ENCODE data around the gene SRSF5.
A peak's percentile ranks its signal among the peaks of the same experiment; 100 is the strongest.

SRSF5 gene

DNA sequence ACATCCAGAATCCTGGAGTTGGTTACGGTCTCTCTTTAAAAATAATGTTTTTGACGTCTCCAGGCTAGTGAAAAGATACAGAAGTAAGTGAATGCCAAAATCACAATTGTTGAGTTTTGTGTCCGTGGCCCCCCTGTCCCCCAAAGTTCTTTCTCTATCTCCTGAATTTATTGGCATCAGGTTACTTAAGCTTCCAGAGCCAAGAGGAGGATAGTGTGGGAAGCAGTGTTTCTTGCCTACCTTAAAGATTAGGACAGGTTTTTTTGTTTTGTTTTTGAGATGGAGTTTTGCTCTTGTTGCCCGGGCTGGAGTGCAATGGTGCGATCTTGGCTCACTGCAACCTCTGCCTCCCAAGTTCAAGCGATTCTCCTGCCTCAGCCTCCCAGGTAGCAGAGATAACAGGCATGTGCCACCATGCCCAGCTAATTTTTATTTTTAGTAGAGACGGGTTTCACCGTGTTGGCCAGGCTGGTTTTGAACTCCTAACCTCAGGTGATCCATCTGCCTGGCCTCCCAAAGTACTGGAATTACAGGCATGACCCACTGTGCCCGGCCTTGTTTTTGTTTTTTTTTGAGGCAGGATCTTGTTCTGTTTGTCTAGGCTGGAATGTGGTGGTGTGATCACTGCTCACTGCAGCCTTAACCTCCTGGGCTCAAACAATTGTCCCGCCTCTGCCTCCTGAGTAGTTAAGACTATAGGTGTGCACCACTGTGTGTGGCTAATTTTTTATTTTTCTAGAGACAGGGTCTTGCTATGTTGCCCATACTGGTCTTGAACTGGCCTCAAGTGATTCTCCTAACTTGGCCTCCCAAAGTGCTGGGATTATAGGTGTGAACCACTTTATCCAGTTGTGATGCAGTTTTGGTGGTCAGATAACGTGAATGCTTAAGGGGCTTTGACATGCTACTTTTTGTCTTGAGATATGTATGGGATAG is 5.4 kb downstream of the SRSF5 start:
- Histone ChIP-seq H2AK5ac (ENCODE audit: low read length, severe bottlenecking) (no peak overlapping the region), H4K91ac (ENCODE audit: low read length) (no peak overlapping the region), H2BK120ac (ENCODE audit: low read depth, low read length) (no peak overlapping the region), H4K8ac (ENCODE audit: low read length) (no peak overlapping the region), H3K4me2 (ENCODE audit: low read length, poor library complexity, severe bottlenecking) (no peak overlapping the region), H3K4ac (ENCODE audit: low read depth in 1 of 2, low read length in 2 of 2) (no peak overlapping the region), H3K36me3 (ENCODE audit: control insufficient read depth in 1 of 2, insufficient read depth in 2 of 2, low read depth in 1 of 2, low read length in 2 of 2) (peaks cover 36 to 96% of the 10 kb centered on the region in 2 experiments), H2BK5ac (ENCODE audit: low read depth, low read length, poor library complexity, severe bottlenecking) (no peak overlapping the region), H2BK15ac (ENCODE audit: low read depth, poor library complexity, severe bottlenecking) (no peak overlapping the region), H3K23ac (ENCODE audit: low read length in 2 of 2) (no peak overlapping the region), H2AFZ (ENCODE audit: low read depth, low read length) (no peak overlapping the region), H3K27me3 (ENCODE audit: control insufficient read depth in 1 of 2, insufficient read depth in 1 of 2, low read length in 2 of 2) (no peaks in the 10 kb centered on the region), H3K4me1 (ENCODE audit: control insufficient read depth, insufficient read depth, low read depth, low read length) (peaks cover 10% of the 10 kb centered on the region), H3K9ac (ENCODE audit: low read length) (peak overlapping the region; percentile 4), H3K79me1 (replicated peaks; ENCODE audit: low read length, poor library complexity, severe bottlenecking) (peaks cover 28% of the 10 kb centered on the region), H3K27ac (ENCODE audit: low read length, poor library complexity, severe bottlenecking) (no peak overlapping the region), H3K18ac (ENCODE audit: low read depth in 1 of 2, low read length in 2 of 2) (no peak overlapping the region), H2BK12ac (ENCODE audit: low read length in 2 of 2) (no peak overlapping the region), H3K9me3 (ENCODE audit: control insufficient read depth, low read length) (no peaks in the 10 kb centered on the region), H3K14ac (ENCODE audit: low read length in 2 of 2) (no peak overlapping the region), H3K4me3 (ENCODE audit: insufficient read depth in 1 of 2, low read depth in 1 of 2, low read length in 2 of 2) (no peak overlapping the region)
- no peak for DNase-seq
- 96% methylated on average over 11 of the region's 11 CpGs for WGBS

DNA sequence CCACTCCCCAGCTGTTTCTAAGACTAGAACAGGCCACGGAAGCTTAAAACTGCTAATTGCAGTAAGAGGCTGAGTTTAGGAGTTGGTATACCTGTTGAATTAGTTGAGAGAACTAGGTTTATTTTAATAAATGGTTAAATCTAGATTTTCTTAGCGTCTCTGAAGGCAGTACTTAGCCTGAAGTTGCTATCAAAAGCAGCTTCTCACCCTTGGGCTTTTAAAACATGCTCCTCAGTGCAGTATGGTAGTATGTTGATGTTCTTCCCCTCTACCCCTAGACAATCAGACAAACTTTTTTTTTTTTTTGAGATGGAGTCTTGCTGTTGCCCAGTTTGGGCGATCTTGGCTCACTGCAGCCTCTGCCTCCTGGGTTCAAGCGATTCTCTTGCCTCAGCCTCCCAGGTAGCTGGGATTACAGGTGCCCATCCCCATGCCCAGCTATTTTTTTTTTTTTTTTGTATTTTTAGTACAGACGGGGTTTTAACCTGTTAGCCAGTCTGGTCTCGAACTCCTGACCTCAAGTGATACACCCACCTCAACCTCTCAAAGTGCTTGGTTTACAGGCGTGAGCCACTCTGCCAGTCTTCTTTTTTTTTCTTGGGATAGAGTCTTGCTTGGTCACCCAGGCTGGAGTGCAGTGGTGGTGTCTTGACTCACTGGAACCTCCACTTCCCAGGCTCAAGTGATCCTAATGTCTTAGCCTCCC is 6.8 kb downstream of the SRSF5 start:
- H3K4ac ChIP-seq (ENCODE audit: low read depth in 1 of 2, low read length in 2 of 2) = no peak overlapping the region

DNA sequence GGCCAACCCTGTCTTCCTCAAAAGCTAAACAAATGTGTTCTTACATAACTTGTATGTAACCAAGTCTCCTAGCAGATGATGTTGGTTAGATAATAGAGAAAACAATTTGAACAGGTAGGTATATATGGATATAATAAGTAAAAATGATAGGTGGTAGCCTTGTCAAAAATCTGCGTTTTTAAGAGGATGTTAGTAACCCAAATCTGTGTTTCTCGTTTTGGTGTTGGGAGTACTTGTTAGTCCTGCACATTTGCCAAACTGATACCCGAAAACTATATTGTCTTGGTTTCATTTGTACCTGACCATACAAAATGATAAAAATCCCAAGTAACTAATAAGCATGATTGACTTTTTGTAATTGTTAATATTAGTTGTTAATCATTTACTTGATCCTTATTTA is 8.1 kb downstream of the SRSF5 start:
- H3K79me1 ChIP-seq (replicated peaks; ENCODE audit: low read length, poor library complexity, severe bottlenecking) = peaks cover 34% of the 10 kb centered on the region
- no peak overlapping the region for H3K4me2 ChIP-seq (ENCODE audit: low read length, poor library complexity, severe bottlenecking)
- H4K8ac ChIP-seq (ENCODE audit: low read length) = no peak overlapping the region
- no peak overlapping the region for H2AFZ ChIP-seq (ENCODE audit: low read depth, low read length)
- no peak overlapping the region for H3K9ac ChIP-seq (ENCODE audit: low read length)
- no peak overlapping the region for H2BK120ac ChIP-seq (ENCODE audit: low read depth, low read length)
- H3K4me1 ChIP-seq (ENCODE audit: control insufficient read depth, insufficient read depth, low read depth, low read length) = peaks cover 4% of the 10 kb centered on the region
- H2AK5ac ChIP-seq (ENCODE audit: low read length, severe bottlenecking) = no peak overlapping the region
- H3K4ac ChIP-seq (ENCODE audit: low read depth in 1 of 2, low read length in 2 of 2) = no peak overlapping the region
- no peak overlapping the region for H3K27ac ChIP-seq (ENCODE audit: low read length, poor library complexity, severe bottlenecking)
- 97% methylated on average over 3 of the region's 3 CpGs for WGBS
- H4K91ac ChIP-seq (ENCODE audit: low read length) = no peak overlapping the region
- no peak overlapping the region for H2BK5ac ChIP-seq (ENCODE audit: low read depth, low read length, poor library complexity, severe bottlenecking)
- H3K23ac ChIP-seq (ENCODE audit: low read length in 2 of 2) = no peak overlapping the region
- no peak overlapping the region for H3K4me3 ChIP-seq (ENCODE audit: insufficient read depth in 1 of 2, low read depth in 1 of 2, low read length in 2 of 2)
- H2BK15ac ChIP-seq (ENCODE audit: low read depth, poor library complexity, severe bottlenecking) = no peak overlapping the region
- no peak overlapping the region for H3K14ac ChIP-seq (ENCODE audit: low read length in 2 of 2)
- H3K27me3 ChIP-seq (ENCODE audit: control insufficient read depth in 1 of 2, insufficient read depth in 1 of 2, low read length in 2 of 2) = no peaks in the 10 kb centered on the region
- no peak overlapping the region for H2BK12ac ChIP-seq (ENCODE audit: low read length in 2 of 2)
- no peak overlapping the region for H3K18ac ChIP-seq (ENCODE audit: low read depth in 1 of 2, low read length in 2 of 2)
- H3K9me3 ChIP-seq (ENCODE audit: control insufficient read depth, low read length) = no peaks in the 10 kb centered on the region
- H3K36me3 ChIP-seq (ENCODE audit: control insufficient read depth in 1 of 2, insufficient read depth in 2 of 2, low read depth in 1 of 2, low read length in 2 of 2) = peaks cover 36 to 99% of the 10 kb centered on the region in 2 experiments
- no peak for DNase-seq

More for the DNA sequence above, 6.8 kb downstream of the SRSF5 start:
- no peaks in the 10 kb centered on the region for H3K9me3 ChIP-seq (ENCODE audit: control insufficient read depth, low read length)
- DNase-seq = peak; percentile 41
- H2BK5ac ChIP-seq (ENCODE audit: low read depth, low read length, poor library complexity, severe bottlenecking) = no peak overlapping the region
- no peak overlapping the region for H2AK5ac ChIP-seq (ENCODE audit: low read length, severe bottlenecking)
- H3K79me1 ChIP-seq (replicated peaks; ENCODE audit: low read length, poor library complexity, severe bottlenecking) = peaks cover 34% of the 10 kb centered on the region
- H2BK120ac ChIP-seq (ENCODE audit: low read depth, low read length) = no peak overlapping the region
- peaks cover 8% of the 10 kb centered on the region for H3K4me1 ChIP-seq (ENCODE audit: control insufficient read depth, insufficient read depth, low read depth, low read length)
- 97% methylated on average over 5 of the region's 7 CpGs for WGBS
- H2BK12ac ChIP-seq (ENCODE audit: low read length in 2 of 2) = no peak overlapping the region
- H4K8ac ChIP-seq (ENCODE audit: low read length) = no peak overlapping the region
- no peak overlapping the region for H2BK15ac ChIP-seq (ENCODE audit: low read depth, poor library complexity, severe bottlenecking)
- no peak overlapping the region for H3K4me2 ChIP-seq (ENCODE audit: low read length, poor library complexity, severe bottlenecking)
- H3K9ac ChIP-seq (ENCODE audit: low read length) = no peak overlapping the region
- no peak overlapping the region for H3K14ac ChIP-seq (ENCODE audit: low read length in 2 of 2)
- no peaks in the 10 kb centered on the region for H3K27me3 ChIP-seq (ENCODE audit: control insufficient read depth in 1 of 2, insufficient read depth in 1 of 2, low read length in 2 of 2)
- no peak overlapping the region for H3K23ac ChIP-seq (ENCODE audit: low read length in 2 of 2)
- peaks cover 39 to 100% of the 10 kb centered on the region in 2 experiments for H3K36me3 ChIP-seq (ENCODE audit: control insufficient read depth in 1 of 2, insufficient read depth in 2 of 2, low read depth in 1 of 2, low read length in 2 of 2)
- H3K27ac ChIP-seq (ENCODE audit: low read length, poor library complexity, severe bottlenecking) = no peak overlapping the region
- no peak overlapping the region for H2AFZ ChIP-seq (ENCODE audit: low read depth, low read length)
- no peak overlapping the region for H4K91ac ChIP-seq (ENCODE audit: low read length)
- H3K4me3 ChIP-seq (ENCODE audit: insufficient read depth in 1 of 2, low read depth in 1 of 2, low read length in 2 of 2) = no peak overlapping the region
- H3K18ac ChIP-seq (ENCODE audit: low read depth in 1 of 2, low read length in 2 of 2) = no peak overlapping the region

DNA sequence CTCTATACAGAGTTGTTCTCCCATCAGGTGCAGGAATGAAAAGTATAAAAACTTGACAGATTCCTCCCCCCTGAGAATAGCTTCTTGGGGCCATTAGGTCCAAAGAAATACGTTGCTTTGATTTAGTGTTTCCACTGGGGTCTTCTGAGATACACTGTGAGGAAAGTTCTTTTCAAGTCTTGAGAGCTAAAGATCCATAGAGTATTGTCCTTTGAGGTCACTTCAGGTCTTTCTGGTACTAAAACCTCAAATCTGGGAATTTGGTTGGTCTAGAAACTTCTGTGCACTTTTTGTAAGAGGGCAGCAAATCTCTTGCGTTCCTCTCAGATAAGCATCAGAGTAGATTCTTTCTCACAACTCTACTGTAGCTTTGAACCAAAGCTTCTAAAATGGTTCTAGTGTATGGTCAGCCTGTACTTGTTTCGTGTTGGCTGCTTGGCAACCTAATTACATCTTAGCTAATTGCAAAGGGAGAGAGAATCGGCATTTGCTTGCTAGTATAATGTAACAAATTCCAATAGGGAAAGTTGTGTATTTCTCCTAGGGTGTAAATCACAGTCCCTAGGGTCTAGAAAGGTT is 10.0 kb downstream of the SRSF5 start:
- H4K91ac ChIP-seq (ENCODE audit: low read length) = no peak overlapping the region
- no peak for DNase-seq
- H2BK12ac ChIP-seq (ENCODE audit: low read length in 2 of 2) = no peak overlapping the region
- no peaks in the 10 kb centered on the region for H3K4me1 ChIP-seq (ENCODE audit: control insufficient read depth, insufficient read depth, low read depth, low read length)
- 96% methylated on average over 4 of the region's 4 CpGs for WGBS
- no peak overlapping the region for H2BK15ac ChIP-seq (ENCODE audit: low read depth, poor library complexity, severe bottlenecking)
- H3K18ac ChIP-seq (ENCODE audit: low read depth in 1 of 2, low read length in 2 of 2) = no peak overlapping the region
- no peak overlapping the region for H3K4me2 ChIP-seq (ENCODE audit: low read length, poor library complexity, severe bottlenecking)
- no peaks in the 10 kb centered on the region for H3K27me3 ChIP-seq (ENCODE audit: control insufficient read depth in 1 of 2, insufficient read depth in 1 of 2, low read length in 2 of 2)
- H3K4ac ChIP-seq (ENCODE audit: low read depth in 1 of 2, low read length in 2 of 2) = no peak overlapping the region
- H3K9ac ChIP-seq (ENCODE audit: low read length) = no peak overlapping the region
- no peak overlapping the region for H3K4me3 ChIP-seq (ENCODE audit: insufficient read depth in 1 of 2, low read depth in 1 of 2, low read length in 2 of 2)
- H3K9me3 ChIP-seq (ENCODE audit: control insufficient read depth, low read length) = no peaks in the 10 kb centered on the region
- no peak overlapping the region for H2AFZ ChIP-seq (ENCODE audit: low read depth, low read length)
- H3K27ac ChIP-seq (ENCODE audit: low read length, poor library complexity, severe bottlenecking) = no peak overlapping the region
- H3K36me3 ChIP-seq (ENCODE audit: control insufficient read depth in 1 of 2, insufficient read depth in 2 of 2, low read depth in 1 of 2, low read length in 2 of 2) = peaks cover 29 to 95% of the 10 kb centered on the region in 2 experiments
- H4K8ac ChIP-seq (ENCODE audit: low read length) = no peak overlapping the region
- no peak overlapping the region for H2AK5ac ChIP-seq (ENCODE audit: low read length, severe bottlenecking)
- no peak overlapping the region for H3K14ac ChIP-seq (ENCODE audit: low read length in 2 of 2)
- H2BK5ac ChIP-seq (ENCODE audit: low read depth, low read length, poor library complexity, severe bottlenecking) = no peak overlapping the region
- H2BK120ac ChIP-seq (ENCODE audit: low read depth, low read length) = no peak overlapping the region
- H3K79me1 ChIP-seq (replicated peaks; ENCODE audit: low read length, poor library complexity, severe bottlenecking) = peaks cover 31% of the 10 kb centered on the region
- no peak overlapping the region for H3K23ac ChIP-seq (ENCODE audit: low read length in 2 of 2)

Data from mesenchymal stem cell (in vitro differentiated cells and primary cell).